Karpas-422 (cell line): ENCODE results near the gene SCRT2. TPM values are rescaled to one million over a fixed set of nuclear protein-coding genes. Genes with fewer than 3 reads are reported as not detected.
"Not testable (repeated sequence)": the region's sequence is repeated elsewhere in the genome, so short reads cannot be mapped to it uniquely, and the experiment has no call there.

Experiments used
- DNase-seq: peaks from one replicate; pipeline ENCODE4 v3.0.0-alpha.2; 2015
- H2AFZ ChIP-seq: fragments of 200-600 bp; sonication (generic); 2 replicates; pipeline ENCODE4 v1.6.1; 2014; ENCODE audit warnings: antibody characterized with exemption, low read length, mixed read lengths
- H3K27ac ChIP-seq: fragments of 200-600 bp; sonication (generic); 2 replicates; pipeline ENCODE4 v1.5.1; 2014; ENCODE audit warnings: mild to moderate bottlenecking, low read length, moderate library complexity
- H3K27me3 ChIP-seq: fragments of 200-600 bp; sonication (generic); 2 replicates; pipeline ENCODE4 v1.6.1; 2014; ENCODE audit warnings: low read length, mixed read lengths
- H3K36me3 ChIP-seq: fragments of 200-600 bp; sonication (generic); 2 replicates; pipeline ENCODE4 v1.6.1; 2014; ENCODE audit warnings: low read length, mixed read lengths; ENCODE audit not compliant: insufficient read depth
- H3K4me1 ChIP-seq: fragments of 200-600 bp; sonication (generic); 2 replicates; pipeline ENCODE4 v1.6.1; 2014; ENCODE audit warnings: mild to moderate bottlenecking, low read length, mixed read lengths
- H3K4me2 ChIP-seq: fragments of 200-600 bp; sonication (generic); 2 replicates; pipeline ENCODE4 v1.6.1; 2014; ENCODE audit warnings: low read length, low read depth, mild to moderate bottlenecking; ENCODE audit not compliant: poor library complexity, severe bottlenecking
- H3K4me3 ChIP-seq: fragments of 200-600 bp; sonication (generic); 2 replicates; pipeline ENCODE4 v1.5.1; 2014; ENCODE audit warnings: mild to moderate bottlenecking, antibody characterized with exemption, low read length, mixed read lengths
- H3K79me2 ChIP-seq: fragments of 200-600 bp; sonication (generic); 2 replicates; pipeline ENCODE4 v1.6.1; 2014; ENCODE audit warnings: mild to moderate bottlenecking, low read length, mixed read lengths
- H3K9ac ChIP-seq: fragments of 200-600 bp; sonication (generic); 2 replicates; pipeline ENCODE4 v1.6.0; 2014; ENCODE audit warnings: low read length
- H3K9me2 ChIP-seq: fragments of 200-600 bp; sonication (generic), shearing (Covaris generic); replicated peaks from 2 replicates; pipeline ENCODE4 v1.6.0; 2014; ENCODE audit warnings: mild to moderate bottlenecking, low read length, moderate library complexity; ENCODE audit not compliant: insufficient read depth
- H3K9me3 ChIP-seq: fragments of 300-700, 200-600 bp; sonication (generic); 2 replicates; pipeline ENCODE4 v1.6.1; 2014; ENCODE audit warnings: low read length, mixed read lengths
- H4K20me1 ChIP-seq: fragments of 200-600 bp; sonication (generic); 2 replicates; pipeline ENCODE4 v1.6.1; 2014; ENCODE audit warnings: mild to moderate bottlenecking, antibody characterized with exemption, low read length, low read depth; ENCODE audit not compliant: insufficient read depth
- total RNA-seq: library from RNA; depleted of rRNA; stranded (reverse); fragments of >200 nt; shearing (Covaris generic); gene quantifications from 2 replicates; pipeline ENCODE4 v1.2.3, GENCODE V29; 2014; ENCODE audit warnings: low replicate concordance

SCRT2 gene
- total RNA-seq, 1 experiment from 2014 or later, result not detected

- Histone ChIP-seq H2AFZ (no peak overlapping the region), H3K79me2 (no peaks in the 10 kb centered on the region), H3K27ac (no peak overlapping the region), H3K9me2 (no peaks in the 10 kb centered on the region), H3K27me3 (no peaks in the 10 kb centered on the region), H3K4me2 (no peak overlapping the region), H3K9ac (no peak overlapping the region), H3K4me3 (no peak overlapping the region), H3K36me3 (no peaks in the 10 kb centered on the region), H4K20me1 (no peaks in the 10 kb centered on the region; the same call in 1 of the 2 replicates), H3K9me3 (no peaks in the 10 kb centered on the region), H3K4me1 (no peaks in the 10 kb centered on the region)
- no peak for DNase-seq
These were observed 22.2 kb upstream of the SCRT2 start for GRCh38 chr20:697826-698225.

- Histone ChIP-seq H3K79me2 (no peaks in the 10 kb centered on the region), H3K36me3 (no peaks in the 10 kb centered on the region), H3K9ac (no peak overlapping the region), H3K9me2 (no peaks in the 10 kb centered on the region), H4K20me1 (no peaks in the 10 kb centered on the region; the same call in 1 of the 2 replicates), H3K4me2 (no peak overlapping the region), H3K4me3 (no peak overlapping the region), H2AFZ (no peak overlapping the region), H3K9me3 (no peaks in the 10 kb centered on the region), H3K4me1 (no peaks in the 10 kb centered on the region), H3K27me3 (no peaks in the 10 kb centered on the region), H3K27ac (no peak overlapping the region)
- DNase-seq, result no peak
These were observed 19.7 kb upstream of the SCRT2 start for GRCh38 chr20:695165-695866.

GRCh38 chr20:694496-694895, 18.9 kb upstream of the SCRT2 start:
- no peak overlapping the region for H3K4me3 ChIP-seq
- H3K79me2 ChIP-seq, result no peaks in the 10 kb centered on the region
- no peaks in the 10 kb centered on the region for H3K9me3 ChIP-seq
- no peaks in the 10 kb centered on the region; the same call in 1 of the 2 replicates for H4K20me1 ChIP-seq
- H3K9me2 ChIP-seq, result no peaks in the 10 kb centered on the region
- no peaks in the 10 kb centered on the region for H3K36me3 ChIP-seq
- H2AFZ ChIP-seq, result no peak overlapping the region
- DNase-seq, result no peak
- H3K9ac ChIP-seq, result no peak overlapping the region
- no peak overlapping the region for H3K4me2 ChIP-seq
- H3K4me1 ChIP-seq, result no peaks in the 10 kb centered on the region
- no peak overlapping the region for H3K27ac ChIP-seq
- H3K27me3 ChIP-seq, result no peaks in the 10 kb centered on the region

- H3K27ac ChIP-seq, H3K36me3 ChIP-seq, H3K9ac ChIP-seq, H3K9me2 ChIP-seq, H3K4me2 ChIP-seq, H3K4me1 ChIP-seq, H3K27me3 ChIP-seq, H2AFZ ChIP-seq, H3K79me2 ChIP-seq, H3K9me3 ChIP-seq, H4K20me1 ChIP-seq, H3K4me3 ChIP-seq, DNase-seq: not testable (repeated sequence)
These were observed 18.2 kb upstream of the SCRT2 start for GRCh38 chr20:693786-694185.

- H3K27ac ChIP-seq, result no peak overlapping the region
- no peaks in the 10 kb centered on the region for H3K9me2 ChIP-seq
- H2AFZ ChIP-seq, result no peak overlapping the region
- H4K20me1 ChIP-seq, result no peaks in the 10 kb centered on the region
- H3K36me3 ChIP-seq, result no peaks in the 10 kb centered on the region
- H3K9me3 ChIP-seq, result no peaks in the 10 kb centered on the region
- H3K4me2 ChIP-seq, result no peak overlapping the region
- no peaks in the 10 kb centered on the region for H3K27me3 ChIP-seq
- no peak overlapping the region for H3K4me3 ChIP-seq
- H3K9ac ChIP-seq, result no peak overlapping the region
- DNase-seq, result no peak
- H3K4me1 ChIP-seq, result no peaks in the 10 kb centered on the region
- no peaks in the 10 kb centered on the region for H3K79me2 ChIP-seq
These were observed 16.4 kb upstream of the SCRT2 start for GRCh38 chr20:692044-692443.

- no peak for DNase-seq
- Histone ChIP-seq H3K9me2 (no peaks in the 10 kb centered on the region), H3K9me3 (no peaks in the 10 kb centered on the region), H3K36me3 (no peaks in the 10 kb centered on the region), H3K9ac (no peak overlapping the region), H3K4me2 (no peak overlapping the region), H3K4me1 (no peaks in the 10 kb centered on the region), H4K20me1 (no peaks in the 10 kb centered on the region), H3K4me3 (no peak overlapping the region), H3K27me3 (no peaks in the 10 kb centered on the region), H3K27ac (no peak overlapping the region), H3K79me2 (no peaks in the 10 kb centered on the region), H2AFZ (no peak overlapping the region)
These were observed 14.3 kb upstream of the SCRT2 start for GRCh38 chr20:689947-690346.

GRCh38 chr20:689348-689747, 13.7 kb upstream of the SCRT2 start:
- H3K4me2 ChIP-seq, result no peak overlapping the region
- H3K27ac ChIP-seq, result no peak overlapping the region
- no peaks in the 10 kb centered on the region for H3K4me1 ChIP-seq
- H3K36me3 ChIP-seq, result no peaks in the 10 kb centered on the region
- no peak overlapping the region for H2AFZ ChIP-seq
- H3K4me3 ChIP-seq, result no peak overlapping the region
- H3K9ac ChIP-seq, result no peak overlapping the region
- no peaks in the 10 kb centered on the region for H3K9me3 ChIP-seq
- no peaks in the 10 kb centered on the region for H3K27me3 ChIP-seq
- no peaks in the 10 kb centered on the region for H4K20me1 ChIP-seq
- H3K79me2 ChIP-seq, result no peaks in the 10 kb centered on the region
- no peaks in the 10 kb centered on the region for H3K9me2 ChIP-seq
- DNase-seq, result no peak

GRCh38 chr20:688809-689212, 13.2 kb upstream of the SCRT2 start:
- Histone ChIP-seq H3K36me3 (no peaks in the 10 kb centered on the region), H3K9me2 (no peaks in the 10 kb centered on the region), H3K9me3 (no peaks in the 10 kb centered on the region), H3K4me2 (no peak overlapping the region), H3K9ac (no peak overlapping the region), H4K20me1 (no peaks in the 10 kb centered on the region), H3K27ac (no peak overlapping the region), H3K4me3 (no peak overlapping the region), H2AFZ (no peak overlapping the region), H3K27me3 (no peaks in the 10 kb centered on the region), H3K79me2 (no peaks in the 10 kb centered on the region), H3K4me1 (no peaks in the 10 kb centered on the region)
- DNase-seq, result no peak
